H1 (cell line): ENCODE data around the gene MAGI1. TPM values are rescaled to one million over a fixed set of nuclear protein-coding genes. Genes with fewer than 3 reads are reported as not detected.

ENCODE experiments used
- CREB1 ChIP-seq: IDR thresholded peaks from 2 replicates; pipeline ENCODE4 v1.6.1; 2012; ENCODE audit warnings: inconsistent platforms
- KDM1A ChIP-seq: fragments of 200-600, 300-600 bp; sonication (generic); IDR thresholded peaks from 2 replicates; pipeline ENCODE4 v1.7.1; 2016; ENCODE audit warnings: mild to moderate bottlenecking, low read length, borderline replicate concordance
- MAX ChIP-seq: IDR thresholded peaks from 2 replicates; pipeline ENCODE4 v1.6.1; 2012; ENCODE audit warnings: inconsistent platforms
- NANOG ChIP-seq: IDR thresholded peaks from 2 replicates; pipeline ENCODE4 v1.6.1; 2011; ENCODE audit warnings: low read length, low read depth, mild to moderate bottlenecking, inconsistent platforms; ENCODE audit not compliant: insufficient read depth, poor library complexity, severe bottlenecking
- NRF1 ChIP-seq: IDR thresholded peaks from 2 replicates; pipeline ENCODE4 v1.6.1; 2011; ENCODE audit warnings: mild to moderate bottlenecking, low read depth, low read length, improper control_type of control experiment
- POLR2A ChIP-seq, 2 experiments: IDR thresholded peaks; 1 replicate in 1 of 2; 2 replicates in 1 of 2; pipeline ENCODE4 v1.6.1; 2011; ENCODE audit warnings: low read depth in 2 of 2, low read length in 2 of 2, mild to moderate bottlenecking in 2 of 2; ENCODE audit errors: control extremely low read depth in 1 of 2
- RBBP5 ChIP-seq: IDR thresholded peaks from 2 replicates; pipeline ENCODE4 v1.7.1; 2012; ENCODE audit warnings: low read depth, mild to moderate bottlenecking, inconsistent platforms, low read length, moderate library complexity, borderline replicate concordance
- TAF7 ChIP-seq: optimal IDR thresholded peaks from 2 replicates; pipeline ENCODE3; 2011; ENCODE audit warnings: low read depth, mild to moderate bottlenecking, inconsistent platforms, low read length, moderate library complexity, borderline replicate concordance
- polyA plus RNA-seq, 7 experiments: library from polyadenylated mRNA; depleted of rRNA in 3 of 7; stranded (reverse) in 5 of 7; unstranded in 2 of 7; fragments of >200 nt in 5 of 7; fragments of 200-250 nt in 2 of 7; gene quantifications; 1 replicate in 5 of 7; 2 replicates in 1 of 7; 4 replicates in 1 of 7; pipeline versions ENCODE4 v1.2.1 to v1.2.3, GENCODE V29; 2011 to 2013; ENCODE audit warnings: missing spikeins in 2 of 7, mixed read lengths in 2 of 7
- total RNA-seq: library from RNA; stranded (reverse); fragmentation: NEBNext Ultra II Directional; extraction: Animal tissue kit (Norgen Biotek cat#: 25700); gene quantifications from 2 replicates; pipeline ENCODE4 v1.2.1, GENCODE V29; 2021
- TF ChIP-seq, protein P1 (sequence below): IDR thresholded peaks from 2 replicates; pipeline ENCODE4 v1.6.1; 2012; ENCODE audit warnings: low read length, inconsistent platforms

MAGI1 gene
- total and polyA plus RNA-seq, 2 of the 8 experiments (the other 6 are each of a cell fraction or from before 2014, with no cell fraction given) = 19.8 to 78.0 TPM

GRCh38 chr3:65497846-65498245 is 540.9 kb downstream of the MAGI1 start (continued):
- TF ChIP-seq TAF7 (no peak), POLR2A (IDR thresholded peaks at IDR 0.05; ENCODE audit: control extremely low read depth in 1 of 2, low read depth in 2 of 2, low read length in 2 of 2) (no peak), RBBP5 (no peak), KDM1A (no peak), MAX (no peak), CREB1 (no peak), NANOG (no peak), NRF1 (no peak)
- TF ChIP-seq, protein P1, sequence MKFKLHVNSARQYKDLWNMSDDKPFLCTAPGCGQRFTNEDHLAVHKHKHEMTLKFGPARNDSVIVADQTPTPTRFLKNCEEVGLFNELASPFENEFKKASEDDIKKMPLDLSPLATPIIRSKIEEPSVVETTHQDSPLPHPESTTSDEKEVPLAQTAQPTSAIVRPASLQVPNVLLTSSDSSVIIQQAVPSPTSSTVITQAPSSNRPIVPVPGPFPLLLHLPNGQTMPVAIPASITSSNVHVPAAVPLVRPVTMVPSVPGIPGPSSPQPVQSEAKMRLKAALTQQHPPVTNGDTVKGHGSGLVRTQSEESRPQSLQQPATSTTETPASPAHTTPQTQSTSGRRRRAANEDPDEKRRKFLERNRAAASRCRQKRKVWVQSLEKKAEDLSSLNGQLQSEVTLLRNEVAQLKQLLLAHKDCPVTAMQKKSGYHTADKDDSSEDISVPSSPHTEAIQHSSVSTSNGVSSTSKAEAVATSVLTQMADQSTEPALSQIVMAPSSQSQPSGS = no peak
- TF ChIP-seq, all 59 proteins: peak for 0
